ENCODE data around the gene TLR1.
"Not testable (repeated sequence)": the region's sequence is repeated elsewhere in the genome, so short reads cannot be mapped to it uniquely, and the experiment has no call there.

Gene TLR1

DNA sequence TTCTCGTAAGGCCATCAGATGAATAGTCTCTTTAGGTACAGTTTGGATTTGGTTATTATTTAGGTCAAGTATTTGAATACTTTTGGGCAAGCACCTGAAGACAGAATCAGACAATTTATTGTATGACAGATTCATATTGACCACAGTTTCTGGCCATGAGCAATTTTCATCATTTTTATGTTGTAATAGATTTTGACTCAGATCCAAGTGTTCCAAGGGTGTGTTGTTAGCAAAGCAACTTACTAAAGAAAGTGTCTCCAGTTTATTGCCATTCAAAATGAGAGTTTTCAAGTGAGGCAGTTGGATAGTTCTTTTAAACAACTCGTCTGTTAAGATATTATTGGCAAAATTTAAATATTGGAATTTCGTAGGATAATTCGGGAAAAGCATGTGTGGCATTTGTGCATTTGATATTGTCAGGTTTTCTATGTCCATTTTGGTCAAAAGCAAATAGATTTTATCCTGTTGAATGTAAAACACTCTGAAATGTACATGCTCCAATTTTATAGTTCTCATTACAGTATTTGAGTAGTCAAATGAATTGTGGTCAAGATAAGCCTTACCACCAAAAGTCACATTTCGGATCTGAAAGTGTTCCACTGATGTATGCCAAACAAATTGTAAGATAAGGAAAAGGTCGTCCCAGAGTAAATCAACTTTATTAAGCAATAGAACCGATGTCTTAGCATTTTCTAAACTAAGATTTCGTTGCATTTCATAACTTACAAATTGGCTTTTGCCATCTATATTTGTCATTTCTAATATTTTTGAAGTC is 30.2 kb downstream of the TLR1 start:
- peak; percentile 49 for DNase-seq

DNA sequence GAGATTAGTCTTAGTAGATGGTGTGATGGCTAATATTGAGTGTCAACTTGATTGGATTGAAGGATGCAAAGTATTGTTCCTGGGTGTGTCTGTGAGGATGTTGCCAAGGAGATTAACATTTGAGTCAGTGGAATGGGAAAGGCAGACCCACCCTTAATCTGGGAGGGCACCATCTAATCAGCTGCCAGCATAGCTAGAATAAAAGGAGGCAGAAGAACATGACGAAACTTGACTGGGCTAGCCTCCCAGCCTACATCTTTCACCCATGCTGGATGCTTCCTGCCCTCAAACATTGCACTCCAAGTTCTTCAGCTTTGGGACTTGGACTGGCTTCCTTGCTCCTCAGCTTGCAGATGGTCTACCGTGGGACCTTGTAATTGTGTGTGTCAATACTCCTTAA is 34.3 kb downstream of the TLR1 start:
- DNase-seq, result not testable (repeated sequence)

DNA sequence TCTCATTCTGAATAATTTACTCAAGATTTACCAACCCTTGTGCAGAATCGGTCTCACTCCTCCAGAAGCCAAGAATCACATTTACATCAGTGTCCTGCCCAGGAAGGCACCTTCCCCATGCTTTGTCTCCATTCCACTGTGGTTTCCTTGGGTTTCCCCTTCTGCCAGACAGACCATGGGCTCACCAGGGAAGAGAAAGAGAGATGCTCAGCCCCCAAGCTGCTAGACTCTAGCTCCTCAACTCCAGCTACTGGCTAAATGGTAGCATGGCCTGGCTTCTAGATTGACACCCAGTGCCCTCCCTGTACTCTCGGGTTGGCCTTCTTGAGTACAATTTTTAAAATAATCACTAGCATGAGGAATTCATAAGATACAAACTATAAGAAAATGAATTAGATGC is 34.7 kb downstream of the TLR1 start:
- no peak for DNase-seq

DNA sequence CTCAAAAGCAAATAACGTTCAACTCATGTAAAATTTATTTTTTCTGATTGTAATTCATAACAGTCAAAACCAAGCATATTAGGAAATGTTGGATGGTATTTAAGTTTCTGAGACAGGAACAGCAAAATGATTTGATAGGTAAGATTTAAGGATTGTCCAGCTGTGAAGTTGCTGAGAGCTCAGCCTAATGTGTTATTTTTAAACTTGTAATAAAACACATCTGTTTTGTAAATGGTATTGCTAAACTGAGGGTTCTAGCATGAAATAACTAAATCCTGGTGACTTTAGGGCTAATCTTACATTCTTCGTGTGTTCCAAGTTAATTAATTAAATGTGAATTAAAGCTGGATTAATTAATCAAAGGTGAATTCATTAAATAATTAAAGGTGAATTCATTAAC is 35.1 kb downstream of the TLR1 start:
- no peak for DNase-seq

DNA sequence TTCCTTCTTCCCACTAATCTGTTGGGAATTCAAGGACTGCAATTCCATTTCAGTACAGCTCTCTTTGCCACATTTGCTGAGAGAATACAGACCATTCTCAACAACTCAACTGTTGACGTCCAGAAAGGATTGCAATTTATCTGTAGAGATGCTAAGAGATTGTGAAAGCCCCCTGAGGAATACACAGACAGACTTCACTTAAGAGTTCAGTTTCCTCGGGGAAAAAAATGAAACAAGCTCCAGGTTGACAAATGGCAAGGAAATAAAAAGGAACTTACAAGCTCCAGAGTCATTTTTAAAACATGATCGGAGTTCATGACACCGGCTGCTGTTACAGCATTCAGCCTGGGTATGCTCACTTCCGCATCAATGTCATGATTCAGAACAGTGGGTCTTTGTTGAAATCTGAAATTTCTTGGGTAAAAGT is 35.6 kb downstream of the TLR1 start:
- DNase-seq, result no peak

DNA sequence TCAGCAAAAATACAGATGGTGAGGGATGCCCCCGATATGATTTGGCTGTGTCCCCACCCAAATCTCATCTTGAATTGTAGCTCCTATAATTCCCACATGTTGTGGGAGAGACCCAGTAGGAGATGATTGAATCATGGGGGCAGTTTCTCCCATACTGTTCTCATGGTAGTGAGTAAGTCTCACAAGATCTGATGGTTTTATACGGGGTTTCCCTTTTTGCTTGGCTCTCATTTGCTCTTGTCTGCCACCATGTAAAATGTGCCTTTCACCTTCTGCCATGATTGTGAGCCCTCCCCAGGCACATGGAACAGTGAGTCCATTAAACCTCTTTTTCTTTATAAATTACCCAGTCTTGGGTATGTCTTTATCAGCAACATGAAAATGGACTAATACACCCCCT is 37.7 kb downstream of the TLR1 start:
- DNase-seq, result not testable (repeated sequence)

DNA sequence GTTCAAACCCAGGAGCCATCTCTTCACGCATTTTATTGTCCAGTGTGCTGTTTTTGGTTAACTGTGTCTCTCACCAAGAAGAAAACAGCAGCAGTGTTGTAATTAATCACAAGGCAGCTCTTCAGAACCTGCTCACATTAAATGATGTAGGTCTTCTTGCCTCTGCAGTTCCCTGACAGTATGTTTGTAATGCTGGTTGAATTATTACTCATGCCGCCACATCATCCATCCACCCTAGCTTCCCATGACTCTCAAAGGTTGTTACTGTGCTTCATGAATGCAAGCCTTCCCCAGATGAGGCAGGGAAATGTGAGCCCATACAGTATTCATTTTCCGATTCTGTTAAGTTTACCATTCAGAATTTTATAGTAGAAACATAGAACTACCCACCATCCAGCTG is 39.2 kb downstream of the TLR1 start:
- no peak for DNase-seq

DNA sequence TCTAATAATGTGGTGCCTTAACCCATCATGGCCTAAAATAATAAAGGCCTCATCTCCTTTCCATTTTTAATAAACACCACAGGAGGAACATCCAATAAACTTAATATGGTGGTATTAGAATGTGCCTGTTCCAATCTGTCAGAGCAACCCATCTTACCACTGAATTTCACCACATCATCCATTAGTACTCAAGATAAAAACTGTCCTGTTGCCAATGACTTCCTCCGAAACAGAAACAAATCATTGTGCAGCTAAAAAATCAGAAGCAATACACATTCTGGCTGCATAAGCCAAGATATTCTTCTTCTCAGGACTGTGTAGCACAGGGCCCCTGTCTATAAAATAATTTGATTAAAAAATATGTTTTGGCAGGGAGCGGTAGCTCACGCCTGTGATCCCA is 40.3 kb downstream of the TLR1 start:
- no peak for DNase-seq

DNA sequence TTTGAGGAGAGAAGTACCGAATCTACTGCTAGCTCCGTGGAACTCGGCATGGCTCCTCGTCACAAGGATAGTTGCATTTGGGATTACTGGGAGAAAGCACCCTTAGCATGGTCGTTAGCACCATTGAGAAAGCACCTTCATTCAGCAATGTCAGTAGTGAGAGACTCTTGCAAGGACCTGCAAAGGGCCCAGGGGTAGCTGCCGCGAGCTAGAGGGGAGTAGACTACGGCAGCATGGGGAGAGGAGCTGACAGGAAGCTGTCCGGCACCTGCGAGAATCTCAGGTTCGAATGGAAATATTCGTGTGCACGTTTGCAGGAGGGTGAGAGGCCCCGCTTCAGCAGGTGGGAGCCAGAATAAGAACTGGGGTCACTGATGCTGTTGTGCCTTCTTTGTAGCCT is 42.0 kb downstream of the TLR1 start:
- DNase-seq, result no peak

DNA sequence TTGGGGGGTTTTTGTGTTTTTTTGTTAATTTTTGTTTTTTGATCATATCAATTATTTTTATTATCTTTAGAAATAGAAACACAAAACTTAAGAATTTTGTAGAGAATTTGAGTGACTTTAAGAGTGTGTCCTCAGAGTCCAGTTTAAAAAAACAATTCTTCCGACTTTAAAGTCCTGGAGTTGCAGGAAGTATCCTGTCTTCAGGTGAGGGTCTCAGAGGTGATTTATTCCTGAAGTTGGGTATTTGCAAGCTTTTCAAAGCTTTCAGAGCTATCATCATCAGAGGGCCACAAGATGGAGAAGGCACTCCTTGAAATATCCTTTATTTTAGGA is 44.8 kb downstream of the TLR1 start:
- DNase-seq, result no peak

DNA sequence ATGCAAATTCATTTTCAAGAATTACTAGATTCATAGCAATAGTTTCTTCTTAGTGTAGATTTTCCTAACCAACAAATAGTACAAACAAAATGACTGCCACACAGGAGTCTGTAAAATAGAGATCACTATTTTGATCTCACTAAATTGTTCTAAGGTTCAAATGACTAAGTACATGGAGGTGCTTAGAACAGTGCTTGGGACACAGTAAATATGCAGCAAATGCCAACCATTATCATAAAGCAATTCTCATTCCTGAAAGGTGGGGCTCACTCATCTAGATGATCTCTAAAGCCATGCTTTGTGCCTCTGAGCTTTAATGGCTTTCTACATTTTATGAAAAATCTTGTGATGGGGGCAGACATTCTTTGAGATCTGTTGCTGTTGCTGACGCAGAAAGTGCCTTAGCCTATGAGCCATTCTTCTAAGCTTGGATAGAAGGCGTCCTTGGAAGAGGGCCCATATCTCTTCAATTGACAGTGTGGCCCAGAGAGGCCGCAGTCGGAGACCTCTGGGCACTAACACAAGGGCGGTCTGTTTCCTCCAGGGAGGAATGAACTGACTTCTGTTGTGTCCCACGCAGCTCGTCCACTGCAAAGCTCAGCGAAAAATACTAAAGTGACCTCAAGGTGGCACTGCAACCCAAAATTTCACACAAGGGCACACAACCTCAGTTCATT is 45.3 kb downstream of the TLR1 start:
- peak; percentile 81 for DNase-seq

DNA sequence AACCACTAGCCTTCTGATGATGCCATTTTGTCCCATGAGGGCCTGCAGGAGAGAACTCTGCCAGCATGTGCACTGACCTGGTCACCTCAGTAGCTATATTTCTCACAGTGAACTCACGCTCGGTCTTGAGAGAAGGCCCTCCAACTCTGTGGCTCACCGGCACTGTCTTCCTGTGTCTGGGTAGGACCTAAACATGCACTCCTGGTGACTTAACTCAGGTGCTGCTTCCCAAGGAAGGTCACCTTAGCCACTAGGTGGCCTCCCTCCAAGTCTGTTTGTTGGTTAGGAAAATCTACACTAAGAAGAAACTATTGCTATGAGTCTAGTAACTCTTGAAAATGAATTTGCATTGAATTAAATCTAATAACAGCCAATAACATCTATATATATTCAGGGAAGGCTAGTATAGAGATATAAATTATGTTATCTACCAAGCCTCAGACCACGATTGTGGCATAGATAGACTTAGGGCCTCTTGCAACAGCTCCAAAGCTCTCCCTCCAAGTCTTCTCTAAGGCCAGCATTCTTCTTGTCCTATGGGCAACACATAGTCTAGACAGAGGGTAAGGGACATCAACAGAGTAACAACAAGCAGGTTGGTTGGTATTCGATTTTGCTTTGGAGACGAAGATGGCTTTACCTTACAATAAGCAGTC is 46.5 kb downstream of the TLR1 start:
- DNase-seq, result peak; percentile 50

DNA sequence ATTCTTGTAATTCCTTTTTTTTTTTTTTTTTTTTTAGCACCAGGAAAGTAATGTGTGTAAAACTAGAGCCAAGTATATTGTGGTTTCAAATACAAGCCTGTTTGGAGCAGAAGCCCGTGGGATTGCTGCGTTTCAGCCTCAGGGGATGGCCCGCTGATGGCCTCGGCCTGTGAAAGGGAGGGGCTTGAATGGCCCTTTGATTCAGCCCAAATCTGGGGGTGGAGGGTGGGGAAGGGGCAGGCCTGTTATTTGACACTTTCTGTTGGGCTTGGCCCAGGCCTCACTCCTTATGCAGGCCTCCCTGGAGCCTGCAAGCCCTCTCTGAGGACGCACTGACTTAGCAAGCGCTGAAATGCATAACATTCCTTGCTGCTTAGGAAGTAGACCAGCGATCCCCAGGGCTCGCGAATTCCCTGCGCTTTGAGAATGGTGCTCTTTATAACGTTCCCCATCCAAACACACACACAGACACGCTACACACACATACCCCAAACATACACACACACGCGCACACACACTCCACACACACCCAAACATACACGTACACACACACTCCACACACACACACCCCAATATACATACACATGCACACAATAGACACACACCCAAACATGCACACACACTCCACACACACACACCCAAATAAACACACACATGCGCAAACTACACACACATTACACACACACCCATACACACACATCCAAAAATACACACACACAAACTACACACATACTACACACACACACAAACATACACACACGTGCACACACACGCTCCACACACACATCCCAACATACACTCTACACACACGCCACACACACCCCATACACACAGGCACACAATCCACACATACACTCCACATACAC is 51.4 kb downstream of the TLR1 start:
- DNase-seq, result no peak

DNA sequence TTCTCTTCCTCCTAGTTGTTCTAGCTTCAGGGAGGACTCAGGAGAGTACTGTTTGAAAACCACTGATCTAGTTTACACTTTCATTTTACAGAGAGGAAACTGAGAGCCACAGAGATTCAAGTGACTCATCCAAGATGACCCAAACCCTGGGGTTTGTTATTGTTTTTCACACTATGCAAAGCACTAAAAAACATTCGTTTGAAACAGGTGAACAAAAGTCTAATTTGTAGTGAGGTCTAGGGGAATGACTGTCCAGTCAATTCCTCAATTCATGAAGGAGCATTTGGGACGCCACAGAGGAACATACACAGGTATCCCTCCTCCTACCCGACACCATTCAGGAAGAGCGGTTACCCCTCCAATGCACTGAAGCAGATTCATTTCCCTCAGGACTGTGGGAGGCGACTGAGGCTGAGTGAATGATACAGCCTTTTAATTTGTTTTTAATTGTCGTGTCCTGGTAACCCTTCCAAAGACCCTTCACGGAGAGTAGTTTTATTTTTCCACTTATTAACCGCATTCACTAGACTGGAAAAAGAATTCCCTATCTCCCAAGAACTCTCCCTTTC is 52.1 kb downstream of the TLR1 start:
- no peak for DNase-seq

DNA sequence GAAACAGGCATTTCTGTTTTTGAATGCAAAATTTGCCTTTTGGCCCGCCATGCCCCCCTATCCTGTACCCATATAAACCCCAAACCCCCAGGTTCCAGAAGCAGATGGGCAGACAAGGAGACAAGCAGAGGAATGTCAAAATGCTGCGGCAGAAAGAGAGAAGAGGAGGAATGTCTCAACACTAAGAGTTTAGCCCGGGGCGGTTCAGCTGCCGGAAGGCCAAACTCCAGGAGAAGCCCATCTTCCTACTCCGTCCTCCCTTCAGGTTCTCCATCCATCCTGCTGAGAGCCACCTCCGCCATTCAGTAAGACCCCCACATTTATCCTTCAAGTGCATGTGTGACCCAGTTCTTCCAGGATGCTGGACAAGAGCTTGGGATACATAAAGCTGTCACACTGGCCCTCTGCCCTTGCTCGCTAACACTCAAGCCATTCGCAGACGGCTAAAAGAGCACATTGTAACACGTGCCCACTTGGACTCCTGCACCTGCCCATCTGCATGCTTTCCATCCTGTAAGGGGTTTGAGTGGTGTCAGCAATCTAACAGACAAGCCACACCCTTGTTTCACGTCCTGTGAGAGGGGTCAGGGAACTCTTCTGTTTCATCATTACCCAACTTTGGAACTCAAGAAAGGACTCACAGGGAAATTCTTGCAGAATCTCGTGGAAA is 53.1 kb downstream of the TLR1 start:
- no peak for DNase-seq

DNA sequence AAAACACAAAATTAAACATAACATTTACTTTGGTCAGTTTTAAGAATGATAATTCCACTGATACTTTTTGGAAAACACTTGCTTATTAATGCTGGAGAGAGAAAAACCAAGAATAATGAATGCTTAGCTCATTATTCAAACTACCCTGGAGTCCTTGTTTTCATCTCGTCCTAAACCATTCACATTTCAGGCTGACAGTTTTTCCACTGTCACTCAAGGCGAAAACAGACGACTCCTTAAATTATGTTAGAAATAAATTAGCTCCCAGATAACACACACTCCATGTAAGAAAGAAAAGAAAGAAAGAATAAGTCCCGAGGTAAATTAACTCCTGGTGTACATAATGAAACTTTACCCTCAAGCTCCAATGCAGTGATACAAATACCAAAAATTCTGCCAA is 55.3 kb downstream of the TLR1 start:
- no peak for DNase-seq

DNA sequence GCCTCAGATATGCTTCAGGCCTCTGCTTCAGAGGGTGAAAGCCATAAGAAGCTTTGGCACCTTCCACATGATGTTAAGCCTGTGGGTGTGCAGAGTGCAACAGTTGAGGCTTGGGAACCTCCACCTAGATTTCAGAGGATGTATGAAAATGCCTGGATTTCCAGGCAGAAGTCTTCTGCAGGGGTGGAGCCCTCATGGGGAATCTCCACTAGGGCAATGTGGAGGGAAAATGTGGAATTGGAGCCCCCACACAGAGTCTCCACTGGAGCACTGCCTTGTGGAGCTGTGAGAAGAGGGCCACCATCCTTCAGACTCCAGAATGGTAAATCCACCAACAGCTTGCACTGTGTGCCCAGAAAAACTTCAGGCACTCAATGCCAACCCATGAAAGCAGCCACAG is 57.0 kb downstream of the TLR1 start:
- no peak for DNase-seq

All from hematopoietic multipotent progenitor cell treated with erythropoietin and hydrocortisone succinate and interleukin-3 and kit ligand, for 6 days (in vitro differentiated cells).